ENCODE data around the gene COLGALT1.

DNA sequence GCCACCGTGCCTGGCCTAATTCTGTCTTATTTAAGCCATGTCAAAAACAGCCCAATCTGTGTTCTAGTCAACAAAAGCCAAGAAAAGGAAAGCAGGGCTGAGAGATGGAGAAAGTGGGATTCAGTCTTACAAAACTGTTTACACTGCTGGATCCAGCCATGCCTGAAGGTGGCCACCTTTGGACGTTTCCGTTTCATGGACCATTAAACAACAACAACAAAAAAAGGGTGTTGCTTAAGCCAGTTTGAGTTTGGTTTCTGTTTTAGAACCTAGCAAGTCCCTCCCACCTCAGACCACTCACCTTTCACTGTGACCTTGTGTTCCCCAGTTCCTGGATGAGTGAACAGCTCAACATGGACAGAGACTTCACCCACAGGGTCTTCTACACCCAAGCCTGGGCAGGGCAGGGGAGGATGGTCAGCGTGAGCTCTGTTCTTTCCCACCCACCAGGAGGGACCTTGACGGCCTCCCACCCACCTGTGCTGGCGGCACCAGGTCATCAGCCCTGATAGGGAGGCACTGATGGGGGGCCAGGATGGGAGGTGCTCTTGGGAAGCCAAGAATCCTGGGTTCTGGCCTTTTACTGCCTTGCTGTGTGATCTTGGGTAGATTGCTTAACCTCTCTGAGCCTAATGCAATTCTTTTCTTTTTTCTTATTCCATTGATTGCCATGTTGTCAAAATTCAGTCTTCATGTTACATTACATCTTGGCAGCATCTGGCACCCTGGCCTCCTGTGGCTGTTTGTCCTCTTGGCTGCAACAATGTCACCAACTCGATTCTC is 56.2 kb downstream of the COLGALT1 start:
- no peak for TF ChIP-seq POLR2A (IDR thresholded peaks at IDR 0.05)
- TF ChIP-seq, protein P1, sequence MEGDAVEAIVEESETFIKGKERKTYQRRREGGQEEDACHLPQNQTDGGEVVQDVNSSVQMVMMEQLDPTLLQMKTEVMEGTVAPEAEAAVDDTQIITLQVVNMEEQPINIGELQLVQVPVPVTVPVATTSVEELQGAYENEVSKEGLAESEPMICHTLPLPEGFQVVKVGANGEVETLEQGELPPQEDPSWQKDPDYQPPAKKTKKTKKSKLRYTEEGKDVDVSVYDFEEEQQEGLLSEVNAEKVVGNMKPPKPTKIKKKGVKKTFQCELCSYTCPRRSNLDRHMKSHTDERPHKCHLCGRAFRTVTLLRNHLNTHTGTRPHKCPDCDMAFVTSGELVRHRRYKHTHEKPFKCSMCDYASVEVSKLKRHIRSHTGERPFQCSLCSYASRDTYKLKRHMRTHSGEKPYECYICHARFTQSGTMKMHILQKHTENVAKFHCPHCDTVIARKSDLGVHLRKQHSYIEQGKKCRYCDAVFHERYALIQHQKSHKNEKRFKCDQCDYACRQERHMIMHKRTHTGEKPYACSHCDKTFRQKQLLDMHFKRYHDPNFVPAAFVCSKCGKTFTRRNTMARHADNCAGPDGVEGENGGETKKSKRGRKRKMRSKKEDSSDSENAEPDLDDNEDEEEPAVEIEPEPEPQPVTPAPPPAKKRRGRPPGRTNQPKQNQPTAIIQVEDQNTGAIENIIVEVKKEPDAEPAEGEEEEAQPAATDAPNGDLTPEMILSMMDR (IDR thresholded peaks at IDR 0.05), result no peak
- no peak for TF ChIP-seq POLR2AphosphoS5 (IDR thresholded peaks at IDR 0.05)
- TF ChIP-seq EP300 (IDR thresholded peaks at IDR 0.05; ENCODE audit: low read depth), result no peak

Data from transverse colon (tissue), 4 donors.